ENCODE measurements around the gene ZFP64.
"Not testable (repeated sequence)": the region's sequence is repeated elsewhere in the genome, so short reads cannot be mapped to it uniquely, and the experiment has no call there.

The ZFP64 gene

GRCh38 chr20:52154575-52154974 is 37.0 kb downstream of the ZFP64 start:
- no peak for DNase-seq (ENCODE audit: low read depth)

- DNase-seq (ENCODE audit: low read depth) = no peak
Measured at GRCh38 chr20:52153896-52154295, 37.7 kb downstream of the ZFP64 start.

GRCh38 chr20:52152921-52153320 is 38.7 kb downstream of the ZFP64 start:
- DNase-seq (ENCODE audit: low read depth) = no peak

GRCh38 chr20:52152416-52152815 is 39.2 kb downstream of the ZFP64 start:
- DNase-seq (ENCODE audit: low read depth) = no peak

GRCh38 chr20:52150440-52151258 is 40.9 kb downstream of the ZFP64 start:
- DNase-seq (ENCODE audit: low read depth) = no peak

GRCh38 chr20:52145587-52145986 is 46.0 kb downstream of the ZFP64 start:
- no peak for DNase-seq (ENCODE audit: low read depth)

GRCh38 chr20:52143277-52143676 is 48.3 kb downstream of the ZFP64 start:
- no peak for DNase-seq (ENCODE audit: low read depth)

- no peak for DNase-seq (ENCODE audit: low read depth)
Measured at GRCh38 chr20:52142757-52143156, 48.8 kb downstream of the ZFP64 start.

GRCh38 chr20:52139986-52140385 is 51.6 kb downstream of the ZFP64 start:
- DNase-seq (ENCODE audit: low read depth) = no peak

GRCh38 chr20:52137850-52138249 is 53.7 kb downstream of the ZFP64 start:
- DNase-seq (ENCODE audit: low read depth) = no peak

GRCh38 chr20:52133714-52134113 is 57.9 kb downstream of the ZFP64 start:
- not testable (repeated sequence) for DNase-seq (ENCODE audit: low read depth)

GRCh38 chr20:52132337-52132736 is 59.2 kb downstream of the ZFP64 start:
- DNase-seq (ENCODE audit: low read depth) = no peak

- DNase-seq (ENCODE audit: low read depth) = no peak
Measured at GRCh38 chr20:52131048-52131643, 60.4 kb downstream of the ZFP64 start.

GRCh38 chr20:52130406-52130805 is 61.2 kb downstream of the ZFP64 start:
- DNase-seq (ENCODE audit: low read depth) = no peak

- DNase-seq (ENCODE audit: low read depth) = no peak
Measured at GRCh38 chr20:52129611-52130010, 62.0 kb downstream of the ZFP64 start.

- no peak for DNase-seq (ENCODE audit: low read depth)
Measured at GRCh38 chr20:52127309-52127708, 64.3 kb downstream of the ZFP64 start.

GRCh38 chr20:52124821-52125220 is 66.8 kb downstream of the ZFP64 start:
- no peak for DNase-seq (ENCODE audit: low read depth)

- no peak for DNase-seq (ENCODE audit: low read depth)
Measured at GRCh38 chr20:52118696-52119095, 72.9 kb downstream of the ZFP64 start.

- DNase-seq (ENCODE audit: low read depth) = no peak
Measured at GRCh38 chr20:52118016-52118623, 73.5 kb downstream of the ZFP64 start.

GRCh38 chr20:52110456-52110855 is 81.1 kb downstream of the ZFP64 start:
- DNase-seq (ENCODE audit: low read depth) = no peak

- no peak for DNase-seq (ENCODE audit: low read depth)
Measured at GRCh38 chr20:52105442-52106422, 85.8 kb downstream of the ZFP64 start.
